ENCODE results near the gene SDHB.

SDHB gene

DNA sequence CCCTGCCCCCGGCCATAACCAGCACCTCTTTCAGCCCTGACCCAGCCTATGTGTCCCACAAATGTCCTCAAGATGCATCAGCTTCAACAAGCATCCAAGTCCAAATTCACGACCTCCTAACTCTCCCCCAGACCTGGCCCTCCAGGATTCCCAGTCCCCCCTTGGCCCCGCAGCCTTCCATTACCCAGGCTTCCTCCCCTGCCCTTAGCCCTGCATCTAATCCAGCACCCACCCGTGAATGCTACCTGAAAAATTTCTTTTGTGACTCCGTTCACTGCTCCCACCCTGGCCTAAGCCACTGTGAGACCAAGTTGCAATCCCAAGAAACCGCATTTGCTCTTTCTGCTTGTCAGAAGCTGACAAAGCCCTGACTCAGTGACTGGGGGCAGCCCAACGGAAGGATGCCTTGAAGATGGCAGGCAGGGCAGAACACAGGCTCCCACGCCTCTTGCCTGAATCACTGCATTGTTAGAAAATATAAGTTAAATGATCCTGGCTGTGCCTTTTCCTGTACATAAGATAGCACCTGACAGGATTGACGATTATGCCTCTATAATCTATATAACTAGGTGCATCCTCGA is 72.5 kb downstream of the SDHB start:
- no peak for DNase-seq

GRCh38 chr1:16980473-16981268 is 73.2 kb downstream of the SDHB start, which contains the start of gene MFAP2:
MFAP2 (minus strand) TSS chr1:16980620; CDS start chr1:16978273, 2,347 bp downstream.
- DNase-seq, result peak; percentile 12

DNA sequence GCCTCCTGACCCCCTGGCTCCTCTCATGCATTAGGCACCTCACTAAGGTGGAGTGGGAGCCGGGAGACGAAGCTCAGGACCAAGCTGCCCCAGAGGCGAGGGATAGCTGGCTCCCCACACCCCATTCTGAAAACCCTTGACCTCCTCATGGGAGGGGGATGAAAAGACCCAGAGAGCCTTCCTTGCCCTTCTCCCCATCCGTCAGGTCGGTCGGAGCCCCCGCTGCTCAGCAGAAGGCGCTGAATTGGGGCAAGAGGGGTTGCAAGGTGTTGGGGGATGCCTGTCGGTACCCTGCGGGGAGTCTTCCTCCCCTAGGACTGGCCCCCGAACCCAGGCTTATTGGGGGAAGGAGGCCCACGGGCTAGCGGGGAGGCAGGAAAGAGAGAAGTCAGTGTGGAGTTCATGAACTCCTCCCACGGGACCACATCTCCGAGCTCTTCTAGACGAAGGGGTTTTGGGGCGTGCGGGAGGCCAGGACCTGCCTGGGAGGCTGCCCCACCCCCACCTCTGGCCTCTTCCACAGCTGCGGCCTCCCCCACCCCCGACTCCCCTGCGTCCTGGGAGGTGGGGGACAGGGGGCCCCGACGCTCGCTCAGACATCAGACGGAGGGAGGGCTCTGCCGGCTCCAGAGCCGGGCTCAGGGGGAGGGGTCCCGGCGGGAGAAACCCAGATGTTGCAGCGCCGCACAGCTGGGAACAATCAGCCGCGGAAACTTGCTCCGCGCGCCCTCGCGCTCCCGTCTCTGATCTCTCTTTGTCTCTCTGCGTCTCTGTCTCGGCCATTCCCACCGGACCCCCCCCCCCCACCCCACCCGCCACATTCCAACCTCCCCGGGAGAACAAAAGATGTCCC is 74.1 kb downstream of the SDHB start:
- DNase-seq, result no peak

GRCh38 chr1:16978567-16979474 is 75.0 kb downstream of the SDHB start:
- DNase-seq, result no peak

- no peak for DNase-seq
Measured at GRCh38 chr1:16978139-16978538, 75.7 kb downstream of the SDHB start.

DNA sequence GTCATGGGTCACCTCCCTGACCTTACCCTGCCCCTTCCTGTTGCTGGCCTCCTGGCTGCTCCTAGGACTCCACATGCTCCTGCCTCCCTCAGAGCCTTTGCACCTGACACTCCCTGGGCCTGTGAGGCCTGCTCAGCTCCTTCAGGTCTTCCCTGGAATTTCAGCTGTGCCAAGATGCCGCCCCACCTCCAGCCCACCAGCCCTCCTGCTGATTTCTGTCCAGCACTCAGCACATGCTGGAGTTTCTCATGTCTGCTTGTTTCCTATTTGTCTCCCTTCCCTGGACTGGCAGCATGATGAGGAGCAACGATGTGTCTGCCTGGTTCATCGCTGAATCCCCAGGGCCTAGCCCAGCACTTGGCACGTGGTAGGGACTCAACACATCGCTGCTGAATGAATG is 76.5 kb downstream of the SDHB start:
- no peak for DNase-seq

DNA sequence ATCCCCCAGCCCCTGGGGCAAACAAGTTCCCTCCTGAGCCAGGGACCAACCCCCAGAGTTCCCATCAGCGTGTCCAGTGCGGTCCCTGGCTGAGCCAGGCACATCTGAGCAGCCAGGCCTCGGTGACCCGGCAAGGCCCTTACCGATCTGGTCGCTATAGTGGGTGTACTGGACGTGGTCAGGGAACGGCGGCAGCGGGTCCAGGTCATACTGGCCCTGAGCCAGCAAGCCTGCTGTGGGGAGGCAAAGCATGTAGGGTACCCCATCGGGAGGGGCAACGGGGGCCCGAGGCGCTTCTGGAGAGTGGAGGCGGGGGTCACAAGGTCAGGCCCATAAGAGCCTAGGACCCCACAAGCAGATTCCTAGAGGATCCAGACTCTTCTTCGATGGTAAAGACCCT is 76.9 kb downstream of the SDHB start:
- DNase-seq, result no peak

GRCh38 chr1:16975838-16976237 is 78.0 kb downstream of the SDHB start:
- no peak for DNase-seq

GRCh38 chr1:16975211-16975610 is 78.6 kb downstream of the SDHB start:
- DNase-seq, result no peak

DNA sequence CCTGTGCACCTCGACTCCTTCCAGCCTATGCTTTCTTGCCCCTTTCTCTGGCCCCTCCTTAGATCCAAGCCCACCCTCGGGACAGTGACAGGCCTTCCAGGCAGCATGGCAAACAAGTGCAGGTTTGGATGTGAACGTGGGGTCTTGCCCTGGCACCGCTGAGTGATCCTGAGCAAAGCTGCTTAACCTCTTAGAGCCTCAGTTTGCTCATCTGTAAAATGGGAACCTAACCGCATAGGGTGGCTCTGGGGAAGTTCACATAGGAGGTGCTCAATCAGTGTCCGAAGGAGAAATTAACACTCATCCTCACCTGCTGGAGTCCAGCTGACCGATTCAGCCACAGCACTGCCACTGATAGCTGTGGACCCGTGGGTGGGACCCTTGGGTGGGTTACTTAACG is 80.6 kb downstream of the SDHB start:
- no peak for DNase-seq

- no peak for DNase-seq
Measured at GRCh38 chr1:16972189-16972895, 81.5 kb downstream of the SDHB start.

GRCh38 chr1:16971341-16972188 is 82.3 kb downstream of the SDHB start:
- DNase-seq, result no peak

DNA sequence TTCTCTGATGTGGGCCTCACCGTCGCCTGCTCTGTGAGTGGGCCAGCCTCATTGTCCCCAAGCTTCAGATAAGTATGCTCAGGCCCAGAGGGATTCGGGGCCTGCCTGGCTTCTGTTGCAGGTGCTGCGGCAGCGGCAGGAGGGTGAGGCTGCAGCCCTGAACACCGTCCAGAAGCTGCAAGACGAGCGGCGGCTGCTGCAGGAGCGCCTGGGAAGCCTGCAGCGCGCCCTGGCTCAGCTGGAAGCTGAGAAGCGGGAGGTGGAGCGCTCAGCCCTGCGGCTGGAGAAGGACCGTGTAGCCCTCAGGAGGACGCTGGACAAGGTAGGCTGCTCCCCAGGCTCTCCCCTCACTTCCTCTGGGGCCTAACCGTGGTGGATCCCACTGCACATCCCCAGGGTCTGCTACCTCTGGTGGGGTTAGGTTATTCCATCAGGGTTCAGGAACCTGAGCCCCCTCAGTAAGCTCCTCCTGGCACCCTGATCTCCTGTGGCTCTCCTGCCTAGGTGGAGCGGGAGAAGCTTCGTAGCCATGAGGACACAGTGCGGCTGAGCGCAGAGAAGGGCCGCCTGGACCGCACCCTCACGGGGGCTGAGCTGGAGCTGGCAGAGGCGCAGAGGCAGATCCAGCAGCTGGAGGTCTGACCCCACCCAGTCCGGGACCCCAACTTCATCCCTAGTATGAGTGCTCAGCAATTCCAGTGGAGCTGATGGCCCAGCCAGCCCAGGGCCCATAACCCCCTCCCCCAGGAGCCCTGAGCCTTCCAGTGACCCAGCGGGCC is 83.5 kb downstream of the SDHB start:
- DNase-seq, result no peak

GRCh38 chr1:16969651-16970050 is 84.2 kb downstream of the SDHB start:
- no peak for DNase-seq

- DNase-seq, result no peak
Measured at GRCh38 chr1:16969057-16969611, 84.7 kb downstream of the SDHB start.
